Breast epithelium (tissue), 4 donors: Measurements from ENCODE around the gene MOB1A. TPM values are rescaled to one million over a fixed set of nuclear protein-coding genes. Genes with fewer than 3 reads are reported as not detected.

ENCODE experiments used
- DNase-seq, 2 donors: peaks; one replicate each; pipeline ENCODE4 v3.0.0-alpha.2; 2019; ENCODE audit warnings: low spot score in 2 of 2
- H3K27ac ChIP-seq, 2 donors: fragments of 200-600 bp; sonication (generic) in 1 of 2; one replicate each; pipeline ENCODE4 v1.5.1; 2016 to 2019; ENCODE audit warnings: mild to moderate bottlenecking in 1 of 2
- H3K27me3 ChIP-seq, 2 donors: fragments of 200-600 bp; sonication (generic) in 1 of 2; one replicate each; pipeline versions ENCODE4 v1.5.1 to v1.6.0; 2017 to 2019; ENCODE audit warnings: control low read depth in 1 of 2, mild to moderate bottlenecking in 1 of 2
- H3K36me3 ChIP-seq: fragments of 200-600 bp; one replicate; pipeline ENCODE4 v1.5.1; 2019
- H3K4me1 ChIP-seq, 2 donors: fragments of 200-600 bp; sonication (generic); one replicate each; pipeline ENCODE4 v1.5.1; 2016 to 2019; ENCODE audit warnings: control low read depth in 1 of 2
- H3K4me3 ChIP-seq, 3 donors: fragments of 200-600 bp; sonication (generic); 1 replicate in 2 of 3; 2 replicates in 1 of 3; pipeline ENCODE4 v1.5.1; 2016 to 2019; ENCODE audit warnings: mild to moderate bottlenecking in 3 of 3, moderate library complexity in 2 of 3
- H3K9me3 ChIP-seq, 2 donors: fragments of 200-600 bp; sonication (generic) in 1 of 2; one replicate each; pipeline ENCODE4 v1.5.1; 2016 to 2019; ENCODE audit warnings: control low read depth in 1 of 2
- POLR2A ChIP-seq: fragments of 450-650 bp; IDR thresholded peaks from one replicate; pipeline ENCODE4 v1.6.1; 2016; ENCODE audit warnings: antibody characterized with exemption, mild to moderate bottlenecking, moderate library complexity
- POLR2AphosphoS5 ChIP-seq, 3 donors: sonication (generic); formaldehyde crosslinking; IDR thresholded peaks; one replicate each; pipeline ENCODE4 v1.6.1; 2017; ENCODE audit warnings: antibody characterized with exemption in 3 of 3
- intact Hi-C: fragments of 100-400 bp; cut with DNase I; formaldehyde crosslinking; loops from one replicate; pipeline ENCODE4 v1.15.1; 2023; ENCODE audit warnings: low total_unique reads
- total RNA-seq, 3 donors: library from RNA; depleted of rRNA; stranded (reverse); fragments of >200 nt; gene quantifications; one replicate each; pipeline ENCODE4 v1.1.0, GENCODE V29; 2016
- TF ChIP-seq, protein P1 (sequence below), 3 donors: fragments of 450-650 bp; IDR thresholded peaks; one replicate each; pipeline ENCODE4 v1.5.1; 2016 to 2017; ENCODE audit warnings: antibody characterized with exemption in 3 of 3, mild to moderate bottlenecking in 3 of 3, moderate library complexity in 3 of 3

The MOB1A gene
- total RNA-seq: 100 to 1,000 TPM in 1 of 3 donors, 10 to 100 TPM in 2; 87.8 to 107 (median 98.4) TPM

DNA sequence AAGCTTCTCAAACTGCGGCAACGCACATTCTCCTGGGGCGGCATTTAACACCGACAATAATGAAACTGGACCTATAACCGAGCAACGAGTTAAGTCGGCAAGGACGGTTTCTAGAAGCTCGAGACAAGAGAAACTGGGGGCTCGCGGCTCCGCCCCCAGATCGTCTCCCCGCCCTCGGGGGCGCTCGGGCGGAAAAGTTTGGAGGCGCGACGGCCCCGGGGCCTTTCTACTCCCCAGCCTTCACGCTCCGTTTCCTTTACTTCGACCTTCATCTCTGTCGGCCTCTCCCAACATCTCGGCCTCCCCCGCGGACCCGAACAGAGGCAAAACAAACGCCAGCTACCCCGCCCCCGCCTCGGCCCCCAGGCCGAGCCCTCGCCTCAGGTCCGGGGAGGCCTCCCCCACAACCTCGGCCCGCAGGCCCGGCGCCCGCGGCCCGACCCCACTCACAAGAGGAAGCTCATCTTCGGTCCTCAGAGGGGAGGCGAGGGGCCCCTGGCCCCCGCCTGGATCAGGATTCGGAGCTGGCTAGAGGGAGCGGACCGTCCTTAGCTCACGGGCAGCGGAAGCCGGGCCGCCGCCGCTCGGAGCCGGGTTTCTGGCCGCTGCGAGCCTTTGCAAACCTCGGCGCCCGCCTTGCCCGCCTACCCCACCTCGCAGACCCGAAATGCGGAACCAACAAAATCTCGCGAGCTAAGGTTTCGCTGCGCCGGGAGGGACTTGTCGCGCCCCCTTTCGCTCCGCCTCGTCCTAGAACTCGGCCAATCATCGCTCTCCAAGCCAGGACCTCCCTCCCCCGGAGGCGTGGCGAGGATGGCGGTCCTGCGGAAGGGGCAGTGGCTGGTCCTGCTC lies at the start of gene MOB1A:
MOB1A (minus strand) TSS at position 669 of the 852 bp plus-strand sequence; CDS start at position 464, 205 bp downstream.
- Histone ChIP-seq H3K4me3 (peak within 1 kb of the TSS; percentile 74 to 95 (median 93)), H3K4me1 (peaks cover 0 to 9% of the 10 kb centered on the region in 2 donors), H3K27me3 (no peaks in the 10 kb centered on the region), H3K36me3 (no peaks in the 10 kb centered on the region), H3K9me3 (no peaks in the 10 kb centered on the region), H3K27ac (peak within 1 kb of the TSS; percentile 90 to 93)
- DNase-seq: peak; percentile 96 to 97
- intact Hi-C loops: no loop called here
- peak; percentile 67 to 91 (median 82) for TF ChIP-seq POLR2AphosphoS5 (IDR thresholded peaks at IDR 0.05)
- peak; percentile 77 for TF ChIP-seq POLR2A
- TF ChIP-seq, protein P1, sequence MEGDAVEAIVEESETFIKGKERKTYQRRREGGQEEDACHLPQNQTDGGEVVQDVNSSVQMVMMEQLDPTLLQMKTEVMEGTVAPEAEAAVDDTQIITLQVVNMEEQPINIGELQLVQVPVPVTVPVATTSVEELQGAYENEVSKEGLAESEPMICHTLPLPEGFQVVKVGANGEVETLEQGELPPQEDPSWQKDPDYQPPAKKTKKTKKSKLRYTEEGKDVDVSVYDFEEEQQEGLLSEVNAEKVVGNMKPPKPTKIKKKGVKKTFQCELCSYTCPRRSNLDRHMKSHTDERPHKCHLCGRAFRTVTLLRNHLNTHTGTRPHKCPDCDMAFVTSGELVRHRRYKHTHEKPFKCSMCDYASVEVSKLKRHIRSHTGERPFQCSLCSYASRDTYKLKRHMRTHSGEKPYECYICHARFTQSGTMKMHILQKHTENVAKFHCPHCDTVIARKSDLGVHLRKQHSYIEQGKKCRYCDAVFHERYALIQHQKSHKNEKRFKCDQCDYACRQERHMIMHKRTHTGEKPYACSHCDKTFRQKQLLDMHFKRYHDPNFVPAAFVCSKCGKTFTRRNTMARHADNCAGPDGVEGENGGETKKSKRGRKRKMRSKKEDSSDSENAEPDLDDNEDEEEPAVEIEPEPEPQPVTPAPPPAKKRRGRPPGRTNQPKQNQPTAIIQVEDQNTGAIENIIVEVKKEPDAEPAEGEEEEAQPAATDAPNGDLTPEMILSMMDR (IDR thresholded peaks at IDR 0.05): no peak

DNA sequence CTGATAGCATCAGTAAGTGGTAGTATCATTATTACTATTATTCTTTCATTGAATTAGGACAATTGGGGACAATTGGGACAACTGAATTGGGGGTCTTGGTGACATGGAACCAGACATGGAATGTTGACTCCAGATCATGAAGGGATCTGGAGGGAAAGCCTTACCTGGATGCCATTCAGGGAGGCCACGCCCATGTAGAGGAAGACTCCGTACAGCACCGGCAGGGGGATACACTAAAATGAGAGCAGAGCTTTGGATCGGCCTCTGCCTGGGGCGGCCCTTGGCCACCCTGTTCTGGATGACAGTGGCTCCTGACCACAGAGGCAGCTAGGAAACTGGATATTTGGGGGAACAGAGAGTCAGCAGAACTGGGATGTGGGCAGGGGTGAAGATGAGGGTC lies 49.0 kb upstream of the MOB1A start:
- Histone ChIP-seq H3K9me3 (no peaks in the 10 kb centered on the region), H3K36me3 (no peaks in the 10 kb centered on the region), H3K4me3 (no peak overlapping the region), H3K4me1 (no peaks in the 10 kb centered on the region), H3K27me3 (no peaks in the 10 kb centered on the region), H3K27ac (no peak overlapping the region)
- no peak for DNase-seq
- no peak for TF ChIP-seq POLR2A
- intact Hi-C loops: no loop called here

DNA sequence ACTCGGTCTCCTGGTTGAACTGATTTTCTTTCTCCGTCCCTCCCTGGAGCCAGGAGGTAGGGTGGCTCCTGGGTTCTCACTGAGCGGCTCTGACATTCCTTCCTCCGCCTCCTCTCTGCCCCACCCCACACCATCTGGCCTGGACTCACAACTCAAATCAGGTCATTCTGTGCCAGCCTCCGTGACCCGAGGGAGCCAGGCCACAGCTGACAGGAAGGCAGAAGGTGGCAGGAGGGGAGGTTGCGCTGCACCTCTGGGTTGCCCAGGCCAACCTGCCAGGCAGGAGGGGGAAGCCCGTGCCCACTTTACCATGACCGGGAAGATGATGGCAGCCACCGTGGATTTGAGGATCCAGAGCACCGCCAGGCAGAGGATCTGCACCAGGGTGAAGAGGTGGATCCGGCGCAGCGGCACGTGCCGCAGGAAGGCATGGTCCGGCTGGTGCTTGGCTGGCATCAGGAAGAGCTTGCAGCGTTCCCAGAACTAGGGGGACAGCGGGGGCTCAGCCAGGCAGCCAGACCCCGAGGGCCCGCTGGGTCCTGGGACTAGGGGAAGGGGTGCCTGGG lies 48.1 kb upstream of the MOB1A start:
- Histone ChIP-seq H3K9me3 (no peaks in the 10 kb centered on the region), H3K4me3 (peak overlapping the region in 1 of 3 donors; percentile 1), H3K27me3 (no peaks in the 10 kb centered on the region), H3K36me3 (no peaks in the 10 kb centered on the region), H3K4me1 (no peaks in the 10 kb centered on the region), H3K27ac (peak overlapping the region in 1 of 2 donors; percentile 28)
- peak in 1 of 2 donors; percentile 33 for DNase-seq
- TF ChIP-seq, protein P1 (IDR thresholded peaks at IDR 0.05): no peak
- TF ChIP-seq POLR2AphosphoS5 (IDR thresholded peaks at IDR 0.05) (no peak), POLR2A (no peak)
- intact Hi-C loops: no loop called here

DNA sequence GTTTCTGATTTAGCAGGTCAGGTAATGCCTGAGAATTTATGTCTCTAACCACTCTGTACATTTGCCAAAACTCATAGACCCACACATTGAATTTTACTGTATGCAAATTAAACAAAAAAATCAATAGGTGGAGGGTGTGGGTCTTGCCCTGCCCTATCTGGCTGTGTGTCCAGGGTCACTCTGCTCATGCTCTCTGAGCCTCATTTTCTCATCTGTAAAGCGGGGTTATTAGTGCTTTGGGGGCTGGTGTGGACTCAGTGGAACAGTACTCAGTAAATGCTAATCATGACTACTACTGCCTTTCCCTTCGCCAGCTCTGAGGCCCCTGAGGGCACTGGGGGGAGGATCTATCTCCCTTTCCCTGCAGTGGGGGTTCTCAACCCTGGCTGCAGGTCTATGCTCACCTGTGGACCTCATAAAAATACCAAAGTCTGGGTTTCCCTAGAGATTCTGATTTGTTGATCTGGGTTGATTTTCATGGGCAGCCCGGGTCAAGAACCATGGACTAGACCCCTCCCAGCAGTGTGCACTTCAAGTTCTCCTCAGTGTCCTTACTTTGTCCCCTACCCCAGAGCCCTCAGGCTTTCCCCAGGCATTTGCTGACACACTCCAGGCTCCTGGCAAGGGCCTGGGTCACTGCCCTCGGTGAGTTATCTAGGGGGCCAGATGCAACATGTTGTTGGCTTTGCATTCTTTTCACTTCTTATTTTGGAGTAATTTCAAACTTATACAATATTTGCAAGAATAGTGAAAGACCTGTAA lies 47.2 kb upstream of the MOB1A start:
- DNase-seq: no peak
- intact Hi-C loops: no loop called here
- Histone ChIP-seq H3K9me3 (no peaks in the 10 kb centered on the region), H3K27ac (no peak overlapping the region), H3K36me3 (no peaks in the 10 kb centered on the region), H3K4me3 (no peak overlapping the region), H3K4me1 (no peaks in the 10 kb centered on the region), H3K27me3 (no peaks in the 10 kb centered on the region)
- TF ChIP-seq POLR2A: no peak
- TF ChIP-seq POLR2AphosphoS5 (IDR thresholded peaks at IDR 0.05): no peak
- TF ChIP-seq, protein P1 (IDR thresholded peaks at IDR 0.05): no peak

DNA sequence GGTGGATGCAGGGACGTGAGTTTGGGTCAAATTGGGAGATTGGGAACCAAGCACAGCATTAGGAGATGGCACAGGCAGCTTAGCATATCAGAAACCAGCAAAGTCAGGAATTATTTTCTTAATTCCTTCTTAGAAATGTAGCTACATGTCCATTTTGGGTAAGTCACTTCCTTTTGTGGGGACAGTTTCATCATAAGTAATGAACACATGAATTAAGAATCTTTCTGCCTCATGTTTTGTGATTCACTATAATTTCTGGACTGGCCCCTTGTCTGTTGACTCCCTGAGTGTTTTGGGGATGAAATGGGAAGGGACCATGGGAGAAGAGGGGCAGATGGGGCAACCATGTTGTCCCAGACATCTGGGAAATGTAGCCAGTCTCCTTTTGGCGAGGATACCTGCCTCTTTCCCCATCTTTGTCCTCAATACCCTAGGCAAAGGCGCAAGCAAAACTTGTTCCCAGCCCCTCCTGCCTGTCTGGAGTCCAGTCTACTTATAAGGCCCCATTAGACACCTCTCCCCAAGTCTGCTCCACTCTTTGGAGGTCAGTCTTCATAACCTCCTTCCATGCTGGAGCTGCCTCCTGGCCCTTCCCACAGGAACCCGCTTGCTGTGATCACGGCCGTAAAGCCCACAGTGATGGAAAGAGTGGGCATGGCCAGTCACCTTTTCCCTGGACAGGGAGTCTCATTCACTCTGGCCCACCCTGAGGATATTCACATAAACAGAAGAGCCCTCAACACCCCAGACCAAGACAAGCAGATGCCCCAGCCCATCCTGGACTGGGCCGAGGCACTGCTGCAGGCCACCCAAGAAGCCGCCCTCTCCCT lies 45.5 kb upstream of the MOB1A start:
- no peak overlapping the region for H3K27ac ChIP-seq

More for the DNA sequence above, 45.5 kb upstream of the MOB1A start:
- no peaks in the 10 kb centered on the region for H3K27me3 ChIP-seq
- no peaks in the 10 kb centered on the region for H3K36me3 ChIP-seq
- intact Hi-C loops: no loop called here
- TF ChIP-seq POLR2A: no peak
- TF ChIP-seq, protein P1 (IDR thresholded peaks at IDR 0.05): no peak
- TF ChIP-seq POLR2AphosphoS5 (IDR thresholded peaks at IDR 0.05): no peak
- no peaks in the 10 kb centered on the region for H3K4me1 ChIP-seq
- DNase-seq: no peak
- no peak overlapping the region for H3K4me3 ChIP-seq
- no peaks in the 10 kb centered on the region for H3K9me3 ChIP-seq
